Activated CD4-positive, alpha-beta T cell treated with anti-CD3 and anti-CD28 coated beads, Interleukin-2, amount 10 ng/mL, durations not matched to agents 24 days and 14 days (primary cell): ENCODE data around the gene GNPDA1. TPM values are rescaled to one million over a fixed set of nuclear protein-coding genes. Genes with fewer than 3 reads are reported as not detected.

Source experiments
- total RNA-seq: library from RNA; stranded (reverse); gene quantifications from 2 replicates; pipeline ENCODE4 v1.2.3, GENCODE V29; 2022

GNPDA1 gene
- total RNA-seq, 1 donor from 2014 or later, result 108 TPM

Other genes starting within 250 kb of the GNPDA1 start
- 0.17 TPM in 1 of 2 replicates, not detected in the other for gene PCDH1, start 134.6 kb downstream of the GNPDA1 start, total RNA-seq
- gene DELE1, start 89.2 kb downstream of the GNPDA1 start, total RNA-seq, result 66.7 and 72.0 TPM in 2 replicates
- gene PCDH12, start 54.8 kb downstream of the GNPDA1 start, total RNA-seq, result 1.8 and 2.2 TPM in 2 replicates
- 28.8 and 32.2 TPM in 2 replicates for gene RNF14, start 43.9 kb downstream of the GNPDA1 start, total RNA-seq
- gene NDFIP1, start 95.8 kb upstream of the GNPDA1 start, total RNA-seq, result 114 and 122 TPM in 2 replicates